Measurements from ENCODE around the gene COL1A2.

COL1A2 gene

DNA sequence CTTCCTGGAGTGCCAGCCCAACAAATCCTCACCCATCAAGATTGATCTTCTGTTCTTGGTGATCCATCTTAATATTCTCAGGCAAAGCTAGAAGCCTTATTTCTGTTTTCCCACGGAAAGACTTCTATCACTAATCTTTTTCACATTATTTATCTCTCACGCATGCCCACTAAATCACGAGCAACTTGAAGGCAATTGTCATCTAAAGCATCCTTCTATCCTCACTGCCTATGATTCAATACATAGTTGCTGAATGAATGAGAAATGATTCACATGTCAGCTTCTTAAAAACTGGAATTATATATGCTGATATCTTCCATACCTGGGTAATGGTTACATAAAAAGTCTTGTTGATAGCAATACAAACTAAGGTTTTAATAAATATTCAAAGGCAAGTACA, 12.6 kb upstream of the COL1A2 start:
- DNase-seq (ENCODE audit: insufficient read length, low spot score) (no peak), FAIRE-seq (no peak)

DNA sequence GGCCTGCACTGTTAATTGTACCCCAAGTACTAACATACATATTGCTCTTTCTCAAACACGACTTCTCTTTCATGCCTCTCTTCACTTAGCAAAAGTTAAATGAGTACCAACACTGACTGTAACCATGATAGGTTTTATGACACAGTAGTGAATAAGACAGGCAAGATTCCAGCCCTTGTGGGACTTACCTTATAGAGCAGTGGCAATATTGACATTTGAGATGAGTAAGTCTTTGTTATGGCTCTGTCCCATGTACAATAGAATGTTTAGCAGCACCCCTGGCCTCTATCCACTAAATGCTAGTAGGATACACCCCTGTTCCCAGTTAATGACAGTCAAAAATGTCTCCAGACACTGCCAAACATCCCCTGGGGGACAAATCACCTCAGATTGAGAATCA, 11.9 kb upstream of the COL1A2 start:
- FAIRE-seq (no peak), DNase-seq (ENCODE audit: insufficient read length, low spot score) (no peak)

- no peak for DNase-seq (ENCODE audit: insufficient read length, low spot score)
- no peak for FAIRE-seq
Observed at GRCh38 chr7:94384315-94384714, 10.4 kb upstream of the COL1A2 start.

- DNase-seq (ENCODE audit: insufficient read length, low spot score), result no peak
- no peak for FAIRE-seq
Observed at GRCh38 chr7:94386416-94386815, 8.3 kb upstream of the COL1A2 start.

- FAIRE-seq (no peak), DNase-seq (ENCODE audit: insufficient read length, low spot score) (no peak)
Observed at GRCh38 chr7:94388540-94388939, 6.2 kb upstream of the COL1A2 start.

DNA sequence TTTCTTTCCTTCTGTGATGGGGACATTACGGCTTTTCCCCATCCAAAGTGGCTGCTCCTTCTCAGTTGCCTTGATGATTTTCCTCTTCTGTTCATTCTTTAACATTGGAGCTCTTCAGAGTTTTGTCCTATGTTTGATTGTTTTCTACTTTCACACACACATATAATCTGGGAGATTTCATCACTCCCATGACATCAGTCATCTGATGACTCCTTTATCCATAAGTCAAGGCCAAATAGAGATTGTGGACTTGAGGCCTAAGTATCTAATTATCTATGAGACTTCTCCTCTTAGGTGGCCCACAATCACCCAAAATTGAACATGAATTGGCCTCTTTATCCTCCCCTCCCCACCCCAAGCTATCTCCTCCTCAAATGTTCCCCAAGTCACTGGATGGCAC, 5.3 kb upstream of the COL1A2 start:
- FAIRE-seq, result no peak
- DNase-seq (ENCODE audit: insufficient read length, low spot score), result no peak

DNA sequence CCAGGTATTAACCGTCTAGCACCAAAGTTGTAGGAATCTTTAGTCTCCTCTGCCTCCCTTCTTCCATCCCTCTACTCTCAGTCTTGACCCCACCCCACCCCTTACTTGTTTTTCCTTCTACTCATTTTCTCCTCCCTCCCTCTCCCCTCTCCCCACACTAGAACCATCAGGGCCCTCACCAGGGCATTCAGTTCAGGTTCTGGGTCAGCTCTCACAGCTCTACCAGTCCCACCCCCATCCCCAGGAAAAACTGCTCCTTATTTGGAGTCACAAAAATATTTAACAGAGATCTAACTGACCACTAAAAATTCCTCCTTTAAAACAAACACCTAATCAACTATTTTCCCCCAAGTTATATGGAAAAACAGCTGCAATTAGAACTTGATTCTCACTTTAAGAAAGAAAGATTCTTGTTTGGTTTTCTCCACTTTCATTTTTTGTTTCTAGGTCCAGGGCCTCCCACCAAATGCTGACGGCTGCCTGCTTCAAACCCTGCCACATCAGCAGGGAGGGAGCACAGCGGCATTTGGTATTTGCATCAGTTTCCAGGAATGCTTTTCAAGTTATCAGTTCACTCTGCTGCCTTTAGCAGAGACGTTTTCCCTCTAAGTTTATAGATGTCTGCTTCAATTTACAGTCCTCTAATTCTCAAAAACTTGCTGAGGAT, 2.8 kb upstream of the COL1A2 start:
- FAIRE-seq, result no peak
- DNase-seq (ENCODE audit: insufficient read length, low spot score), result peak; percentile 19

GRCh38 chr7:94392393-94392786, 2.3 kb upstream of the COL1A2 start:
- no peak for DNase-seq (ENCODE audit: insufficient read length, low spot score)
- no peak for FAIRE-seq

- DNase-seq (ENCODE audit: insufficient read length, low spot score) (no peak), FAIRE-seq (no peak)
Observed at GRCh38 chr7:94393246-94394108, 1.2 kb upstream of the COL1A2 start.

DNA sequence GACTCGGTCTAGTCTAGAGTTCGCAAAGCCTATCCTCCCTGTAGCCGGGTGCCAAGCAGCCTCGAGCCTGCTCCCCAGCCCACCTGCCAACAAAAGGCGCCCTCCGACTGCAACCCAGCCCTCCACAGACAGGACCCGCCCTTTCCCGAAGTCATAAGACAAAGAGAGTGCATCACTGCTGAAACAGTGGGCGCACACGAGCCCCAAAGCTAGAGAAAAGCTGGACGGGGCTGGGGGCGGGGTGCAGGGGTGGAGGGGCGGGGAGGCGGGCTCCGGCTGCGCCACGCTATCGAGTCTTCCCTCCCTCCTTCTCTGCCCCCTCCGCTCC, 622 bp upstream of the COL1A2 start:
- no peak for DNase-seq (ENCODE audit: insufficient read length, low spot score)

DNA sequence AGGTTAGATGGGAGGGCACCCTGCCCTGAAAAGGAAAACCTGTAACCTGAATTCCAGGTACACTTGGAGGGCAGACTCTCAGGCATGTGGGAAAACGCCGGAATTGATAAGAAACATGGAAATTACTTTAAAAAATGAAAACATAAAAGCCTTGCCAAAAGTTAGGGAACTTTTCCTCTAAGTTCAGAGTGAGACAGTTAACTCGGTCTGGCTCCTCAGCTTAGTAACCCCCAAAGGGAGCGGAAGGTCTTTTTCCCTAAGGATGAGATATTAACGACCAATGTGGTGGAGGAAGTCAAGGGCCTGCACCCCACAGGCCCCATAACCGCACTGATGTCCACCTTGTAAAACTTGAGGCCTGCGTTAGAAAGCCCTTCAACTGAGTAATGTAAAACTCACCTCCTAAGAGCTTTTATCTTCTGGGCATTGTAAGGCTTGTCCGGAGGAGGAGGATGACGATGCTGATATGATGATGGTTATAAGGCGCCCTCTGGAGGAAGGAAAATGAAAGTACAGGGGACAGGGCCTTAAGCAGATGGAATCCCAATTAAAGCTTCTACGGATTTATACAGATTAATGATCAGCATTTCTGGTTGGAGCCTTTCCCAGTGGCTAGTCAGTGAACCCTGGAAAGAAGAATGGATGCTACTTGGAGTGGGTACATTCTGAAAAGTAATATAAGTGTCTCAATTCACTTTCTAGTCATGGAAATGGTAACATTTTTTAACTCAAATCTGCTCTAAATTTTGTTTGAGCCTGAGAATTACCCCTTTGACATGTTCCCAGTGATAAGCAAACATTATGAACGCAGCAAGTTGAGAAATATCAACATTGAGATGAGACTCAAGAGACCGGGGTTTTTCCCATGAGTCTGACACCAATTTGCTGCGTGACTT, 694 bp downstream of the COL1A2 start:
- DNase-seq (ENCODE audit: insufficient read length, low spot score) (peak; percentile 53), FAIRE-seq (no peak)

More for the DNA sequence above, 622 bp upstream of the COL1A2 start:
- no peak for FAIRE-seq

DNA sequence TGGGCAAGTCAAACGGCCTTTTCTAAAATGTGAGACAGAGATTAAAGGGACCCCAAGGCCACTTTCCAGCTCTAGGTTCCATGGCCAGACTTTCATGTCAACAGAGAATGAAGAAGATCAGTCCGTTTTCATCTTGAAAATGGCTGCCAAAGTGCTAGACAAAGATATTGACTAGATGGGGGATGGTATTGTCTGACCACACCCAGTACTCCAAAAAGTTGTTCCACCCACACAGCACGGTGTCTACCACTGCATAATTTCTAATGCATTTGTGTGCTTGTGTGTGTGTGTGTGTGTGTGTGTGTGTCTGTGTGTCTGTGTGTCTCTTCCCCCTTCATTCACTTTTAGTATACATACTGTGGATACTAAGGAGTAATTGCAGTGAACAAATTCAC, 1.3 kb downstream of the COL1A2 start:
- no peak for DNase-seq (ENCODE audit: insufficient read length, low spot score)

DNA sequence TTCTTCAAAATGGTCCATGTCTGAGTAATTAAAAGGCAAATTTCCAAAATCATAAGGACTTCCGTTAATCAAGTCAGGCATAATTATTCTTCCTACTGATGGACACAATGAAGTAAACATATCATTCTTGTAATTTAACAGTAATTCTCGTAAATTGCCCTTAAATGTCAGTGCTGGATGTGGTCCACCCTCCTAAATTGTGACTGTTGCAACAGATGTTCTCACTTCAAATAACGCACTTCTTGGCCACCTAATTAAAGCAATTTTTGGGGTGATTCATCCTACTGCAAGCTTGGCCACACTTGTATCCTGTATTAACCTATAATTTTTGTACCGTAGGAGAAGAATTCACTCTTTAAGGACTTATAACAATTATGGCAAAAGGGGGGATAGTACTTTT, 1.9 kb downstream of the COL1A2 start:
- DNase-seq (ENCODE audit: insufficient read length, low spot score), result no peak
- no peak for FAIRE-seq

More for the DNA sequence above, 1.3 kb downstream of the COL1A2 start:
- no peak for FAIRE-seq

- no peak for FAIRE-seq
- no peak for DNase-seq (ENCODE audit: insufficient read length, low spot score)
Observed at GRCh38 chr7:94397722-94398121, 3.0 kb downstream of the COL1A2 start.

DNA sequence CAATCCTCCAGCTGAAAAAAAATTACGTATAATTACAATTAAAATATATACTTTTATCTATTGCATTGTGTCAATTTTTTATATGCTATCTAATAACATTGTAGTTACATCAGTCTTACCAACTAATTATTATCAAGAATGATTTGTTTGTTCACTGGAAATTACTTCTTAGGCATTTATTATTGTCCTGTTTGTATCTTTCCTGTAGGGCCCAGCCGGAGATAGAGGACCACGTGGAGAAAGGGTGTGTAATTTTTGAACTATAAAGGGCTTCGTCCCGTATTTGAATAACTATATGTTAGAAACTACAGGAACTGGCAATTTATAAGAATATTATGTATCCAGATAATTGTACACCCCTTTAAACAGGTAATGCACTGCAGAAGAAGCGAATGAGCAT, 4.1 kb downstream of the COL1A2 start:
- no peak for FAIRE-seq
- no peak for DNase-seq (ENCODE audit: insufficient read length, low spot score)

DNA sequence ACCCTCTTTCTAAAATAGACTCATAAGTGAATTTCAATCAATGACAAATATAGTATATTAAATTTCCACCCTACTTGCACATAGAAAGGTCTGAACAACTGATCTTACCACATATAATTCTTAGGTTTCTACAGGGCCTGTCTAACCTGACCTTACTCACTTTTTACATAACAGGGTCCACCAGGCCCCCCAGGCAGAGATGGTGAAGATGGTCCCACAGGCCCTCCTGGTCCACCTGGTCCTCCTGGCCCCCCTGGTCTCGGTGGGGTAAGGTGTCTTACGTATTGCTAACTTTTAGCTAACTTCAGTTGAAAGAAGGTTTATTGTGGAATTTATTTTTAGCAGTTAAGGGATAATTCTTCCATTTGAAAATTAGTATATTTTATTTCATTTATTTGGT, 5.3 kb downstream of the COL1A2 start:
- FAIRE-seq (no peak), DNase-seq (ENCODE audit: insufficient read length, low spot score) (no peak)

DNA sequence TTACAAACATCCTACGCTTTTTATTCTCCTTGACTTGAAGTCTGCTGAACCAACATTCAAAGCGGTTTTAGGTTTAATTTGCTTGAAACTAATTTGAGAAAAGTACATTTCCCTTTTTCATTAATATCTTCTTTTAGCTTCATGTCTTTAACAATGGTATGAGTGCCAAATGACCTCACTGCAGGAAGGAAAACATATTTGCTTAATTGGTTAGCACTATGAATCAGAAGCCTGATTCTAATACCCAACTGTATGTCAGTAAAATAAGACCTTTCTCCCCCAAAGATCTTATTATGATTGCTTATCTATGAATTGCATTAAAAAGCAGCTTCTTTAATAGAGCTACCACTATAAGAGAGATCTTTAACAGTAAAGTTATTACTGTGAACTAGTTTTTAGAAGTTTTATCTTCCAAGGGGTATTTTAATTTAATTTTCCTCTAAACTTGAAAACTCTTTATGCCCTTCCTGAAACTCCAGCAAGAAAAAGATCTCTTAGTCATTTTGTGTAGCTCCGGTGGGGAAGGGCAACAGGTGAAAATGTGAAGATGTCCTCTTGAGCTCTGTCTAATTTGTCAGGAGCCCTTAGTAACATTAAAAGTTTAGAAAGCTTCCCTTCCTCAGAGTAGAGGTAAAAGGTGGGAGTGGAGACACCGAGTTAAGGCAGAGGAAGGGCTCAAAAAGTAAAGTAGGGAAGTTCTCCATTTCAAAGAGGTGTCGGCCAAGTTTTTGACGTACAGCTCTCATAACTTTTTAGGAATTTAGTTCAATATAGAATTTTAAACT, 6.1 kb downstream of the COL1A2 start:
- no peak for DNase-seq (ENCODE audit: insufficient read length, low spot score)
- no peak for FAIRE-seq

DNA sequence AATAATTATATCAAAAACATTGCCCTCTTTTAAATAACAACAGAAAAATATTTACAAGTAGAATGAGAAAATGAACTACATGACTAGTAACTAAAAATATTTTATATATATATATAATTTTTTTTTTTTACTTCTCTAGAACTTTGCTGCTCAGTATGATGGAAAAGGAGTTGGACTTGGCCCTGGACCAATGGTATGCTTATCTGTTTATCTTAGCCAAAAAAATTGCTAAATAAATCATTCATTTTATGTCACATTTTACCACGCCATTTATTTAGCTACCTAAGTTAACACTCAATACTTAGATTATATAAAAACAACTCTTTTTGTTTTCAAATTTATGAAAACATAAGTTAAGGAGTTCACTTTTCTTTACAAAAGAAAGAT, 6.7 kb downstream of the COL1A2 start:
- DNase-seq (ENCODE audit: insufficient read length, low spot score) (no peak), FAIRE-seq (no peak)

GRCh38 chr7:94403546-94403945, 8.9 kb downstream of the COL1A2 start:
- DNase-seq (ENCODE audit: insufficient read length, low spot score) (no peak), FAIRE-seq (no peak)

DNA sequence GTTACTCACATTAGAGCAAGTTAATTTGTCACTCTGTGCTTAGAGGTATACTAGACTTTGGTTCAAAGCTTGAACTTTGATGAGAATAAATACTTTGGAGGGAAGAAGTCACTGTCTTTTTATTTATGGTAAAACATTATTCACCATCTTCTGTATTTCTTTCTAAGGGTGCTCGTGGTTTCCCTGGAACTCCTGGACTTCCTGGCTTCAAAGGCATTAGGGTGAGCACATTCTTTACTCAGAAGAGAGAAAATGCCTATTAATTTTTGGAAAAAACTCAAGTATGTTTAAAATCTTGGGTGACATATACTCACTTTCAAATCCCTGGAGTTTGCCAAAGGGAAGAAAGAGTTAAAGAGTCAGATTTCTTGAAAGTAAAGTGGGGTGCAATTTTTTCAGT, 10.8 kb downstream of the COL1A2 start:
- DNase-seq (ENCODE audit: insufficient read length, low spot score), result no peak
- no peak for FAIRE-seq

DNA sequence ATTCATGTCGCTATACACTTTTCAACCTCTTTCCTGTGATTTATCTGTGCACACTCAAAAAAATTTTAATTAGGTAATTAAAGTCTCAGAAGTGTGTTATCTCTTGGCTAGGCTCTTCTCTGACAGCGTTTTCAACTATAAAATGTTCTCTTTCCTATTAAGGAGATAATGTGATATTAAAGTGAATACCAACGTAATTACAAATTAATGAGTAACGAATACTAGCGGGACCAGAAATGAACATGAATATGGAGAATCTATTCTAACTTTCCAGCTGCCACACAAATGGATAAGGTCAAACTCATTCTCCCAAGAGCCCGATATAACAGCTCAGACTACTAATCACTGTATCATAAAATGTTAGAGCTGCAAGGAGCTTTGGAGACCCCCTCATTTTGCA, 12.0 kb downstream of the COL1A2 start:
- FAIRE-seq, result no peak
- DNase-seq (ENCODE audit: insufficient read length, low spot score), result no peak
